Subcutaneous abdominal adipose tissue (tissue), 5 donors: ENCODE results near the gene CLCN2.

Experiments
- H3K27ac ChIP-seq: one replicate; pipeline ENCODE4 v1.7.0; 2013; ENCODE audit warnings: low read depth, mild to moderate bottlenecking, inconsistent platforms, low read length, moderate library complexity
- H3K27me3 ChIP-seq, 5 donors: one replicate each; pipeline ENCODE4 v1.7.0; 2013; ENCODE audit warnings: low read length in 5 of 5, inconsistent platforms in 1 of 5; ENCODE audit not compliant: control insufficient read depth in 5 of 5, insufficient read depth in 4 of 5
- H3K36me3 ChIP-seq, 5 donors: one replicate each; pipeline ENCODE4 v1.7.0; 2013; ENCODE audit warnings: low read length in 5 of 5; ENCODE audit not compliant: control insufficient read depth in 5 of 5, insufficient read depth in 5 of 5
- H3K4me1 ChIP-seq, 5 donors: one replicate each; pipeline ENCODE4 v1.7.0; 2013; ENCODE audit warnings: low read length in 5 of 5, mild to moderate bottlenecking in 3 of 5, moderate library complexity in 1 of 5; ENCODE audit not compliant: control insufficient read depth in 5 of 5, insufficient read depth in 5 of 5
- H3K4me3 ChIP-seq, 5 donors: one replicate each; pipeline ENCODE4 v1.7.0; 2013; ENCODE audit warnings: low read length in 5 of 5, low read depth in 1 of 5
- H3K9ac ChIP-seq, 5 donors: one replicate each; pipeline ENCODE4 v1.7.0; 2013; ENCODE audit warnings: low read length in 5 of 5, mild to moderate bottlenecking in 4 of 5, moderate library complexity in 3 of 5
- H3K9me3 ChIP-seq, 5 donors: one replicate each; pipeline ENCODE4 v1.7.0; 2013; ENCODE audit warnings: low read length in 5 of 5; ENCODE audit not compliant: control insufficient read depth in 5 of 5
- donor health status: healthy.
- donor health status: healthy.
- donor health status: healthy.
- donor health status: healthy.
- donor health status: healthy.

Gene CLCN2

DNA sequence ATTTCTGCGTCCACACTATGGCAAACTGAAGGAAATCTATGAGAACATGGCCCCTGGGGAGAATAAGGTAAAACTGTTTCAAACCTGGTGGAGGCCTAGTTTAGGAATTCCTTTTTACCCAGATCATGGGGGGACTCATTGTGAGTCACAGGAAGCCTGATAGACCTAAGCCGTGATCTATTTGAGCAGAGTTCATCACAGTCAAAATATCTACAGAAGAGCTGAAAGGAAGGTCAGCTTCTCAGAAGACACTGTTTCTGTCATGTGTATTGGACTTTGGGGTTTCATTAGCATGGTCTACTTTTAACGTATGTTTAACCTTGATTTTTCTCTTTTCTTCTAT is 61.1 kb downstream of the CLCN2 start:
- Histone ChIP-seq H3K4me1 (peaks cover 9 to 21% (median 18%) of the 10 kb centered on the region in 5 donors), H3K27ac (no peak overlapping the region), H3K27me3 (no peaks in the 10 kb centered on the region), H3K9me3 (no peaks in the 10 kb centered on the region), H3K4me3 (peak overlapping the region in 2 of 5 donors; percentile 89 to 96), H3K36me3 (peaks cover 29 to 50% (median 47%) of the 10 kb centered on the region in 5 donors), H3K9ac (peak overlapping the region in 3 of 5 donors; percentile 81 to 93 (median 90))

DNA sequence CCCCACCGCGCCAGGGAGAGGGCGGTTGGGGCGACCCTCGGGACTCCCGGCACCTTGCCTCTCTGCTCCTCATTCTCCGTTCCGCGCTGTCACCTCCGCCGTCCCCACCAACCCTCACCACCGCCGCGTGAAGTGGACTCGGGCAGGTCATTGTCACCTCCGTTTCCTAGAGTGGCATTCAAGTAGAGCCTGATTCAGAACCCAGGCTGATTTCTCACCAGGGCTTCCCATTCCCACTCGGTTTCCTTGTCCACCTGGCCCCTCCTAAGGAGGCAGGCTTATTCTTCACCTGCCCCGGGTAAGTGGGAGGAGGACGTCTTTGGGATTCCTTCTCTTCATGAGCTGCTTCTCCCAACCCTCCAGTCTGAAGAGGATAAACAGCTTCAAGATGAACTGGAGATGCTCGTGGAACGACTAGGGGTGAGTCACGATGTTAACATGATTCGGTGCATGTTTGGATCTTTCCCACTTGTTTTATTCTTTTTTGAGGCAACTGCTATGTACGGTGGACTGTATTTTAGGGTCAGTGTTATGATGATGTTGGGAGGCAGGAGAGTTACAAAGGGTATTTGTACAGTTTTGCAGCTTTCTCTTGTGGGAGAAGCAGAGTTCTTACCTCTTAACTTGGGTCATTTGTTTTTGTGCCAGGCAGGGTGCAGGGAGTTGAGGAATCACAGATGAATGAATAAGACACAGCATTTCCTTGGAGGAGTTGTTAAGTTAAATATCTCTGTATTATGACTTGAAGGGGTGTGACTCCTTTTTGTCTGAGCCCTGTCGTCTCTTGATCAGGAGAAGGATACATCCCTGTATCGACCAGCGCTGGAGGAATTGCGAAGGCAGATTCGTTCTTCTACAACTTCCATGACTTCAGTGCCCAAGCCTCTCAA is 61.7 kb downstream of the CLCN2 start:
- Histone ChIP-seq H3K27me3 (no peaks in the 10 kb centered on the region), H3K4me3 (peak overlapping the region; percentile 81 to 96 (median 89)), H3K36me3 (peaks cover 26 to 45% (median 43%) of the 10 kb centered on the region in 5 donors), H3K27ac (peak overlapping the region; percentile 65), H3K4me1 (peaks cover 9 to 21% (median 18%) of the 10 kb centered on the region in 5 donors), H3K9ac (peak overlapping the region; percentile 50 to 93 (median 81)), H3K9me3 (no peaks in the 10 kb centered on the region)

DNA sequence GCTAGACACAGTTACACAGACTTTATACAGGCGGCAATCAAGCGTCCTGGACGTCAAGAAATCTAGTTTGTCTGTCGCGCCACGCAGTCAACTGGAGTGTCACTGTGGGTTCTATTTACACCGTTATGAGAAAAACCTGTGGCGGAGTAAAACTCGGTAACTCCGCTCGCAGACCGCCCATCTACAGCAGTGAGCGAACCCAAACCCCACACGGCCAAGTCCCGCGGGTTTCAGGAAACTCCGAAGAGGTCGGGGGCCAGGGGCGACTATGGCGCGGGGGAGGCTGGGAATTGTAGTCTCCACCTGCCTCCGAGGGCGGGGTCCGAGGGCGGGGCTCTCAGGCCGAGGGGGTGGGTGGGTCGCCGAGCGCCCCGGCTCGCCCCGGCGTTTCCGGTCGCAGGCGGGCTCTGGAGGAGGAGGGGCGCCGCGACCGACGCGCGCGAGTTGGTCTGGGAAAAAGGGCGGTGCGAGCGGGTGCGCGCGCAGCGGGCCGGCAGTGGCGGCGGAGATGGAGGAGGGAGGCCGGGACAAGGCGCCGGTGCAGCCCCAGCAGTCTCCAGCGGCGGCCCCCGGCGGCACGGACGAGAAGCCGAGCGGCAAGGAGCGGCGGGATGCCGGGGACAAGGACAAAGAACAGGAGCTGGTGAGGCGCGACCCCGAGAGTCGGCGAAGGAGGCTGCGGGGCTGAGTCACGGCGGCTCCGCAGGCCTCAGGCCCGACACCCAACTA is 62.5 kb downstream of the CLCN2 start, which contains the start of gene PSMD2:
Gene PSMD2, plus strand, starts transcription at position 483 of the 729 bp plus-strand sequence. Its CDS starts 26 bp downstream, at position 509.
- Histone ChIP-seq H3K36me3 (peaks cover 25 to 37% (median 35%) of the 10 kb centered on the region in 5 donors), H3K27me3 (no peaks in the 10 kb centered on the region), H3K27ac (peak within 1 kb of the TSS; percentile 67), H3K4me3 (peak within 1 kb of the TSS; percentile 86 to 96 (median 90)), H3K4me1 (peaks cover 9 to 21% (median 18%) of the 10 kb centered on the region in 5 donors), H3K9ac (peak within 1 kb of the TSS; percentile 73 to 93 (median 83)), H3K9me3 (no peaks in the 10 kb centered on the region)

DNA sequence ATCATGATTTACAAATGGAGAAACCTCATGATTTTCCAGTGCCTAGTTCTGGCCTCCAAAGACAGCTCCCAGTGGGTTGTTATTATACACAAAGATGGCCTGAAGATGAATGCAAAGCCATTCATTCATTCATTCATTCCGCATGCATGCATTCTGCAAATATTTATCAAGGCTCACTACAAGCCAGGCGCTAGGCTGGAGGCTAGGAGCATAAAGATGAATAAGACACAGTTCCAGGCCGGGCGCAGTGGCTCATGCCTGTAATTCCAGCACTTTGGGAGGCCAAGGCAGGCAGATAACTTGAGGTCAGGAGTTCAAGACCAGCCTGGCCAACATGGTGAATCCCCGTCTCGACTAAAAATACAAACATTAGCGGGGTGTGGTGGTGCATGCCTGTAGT is 64.8 kb downstream of the CLCN2 start:
- Histone ChIP-seq H3K4me3 (no peak overlapping the region), H3K9ac (no peak overlapping the region), H3K36me3 (peaks cover 7 to 14% (median 12%) of the 10 kb centered on the region in 5 donors), H3K27ac (no peak overlapping the region), H3K4me1 (peaks cover 9 to 21% (median 18%) of the 10 kb centered on the region in 5 donors), H3K9me3 (no peaks in the 10 kb centered on the region), H3K27me3 (peaks cover 0 to 7% (median 0%) of the 10 kb centered on the region in 5 donors)
